SU-DHL-6 (cell line): ENCODE data around the gene SLC25A28.

ENCODE experiments used
- H2AFZ ChIP-seq: fragments of 200-600 bp; sonication (generic); 2 replicates; pipeline ENCODE4 v1.6.1; 2014; ENCODE audit warnings: low read depth, mild to moderate bottlenecking, moderate library complexity, mixed read lengths, antibody characterized with exemption, low read length; ENCODE audit not compliant: severe bottlenecking
- H3F3A ChIP-seq: fragments of 200-600 bp; shearing (Covaris generic); 2 replicates; pipeline ENCODE4 v1.6.0; 2016; ENCODE audit warnings: antibody characterized with exemption, mild to moderate bottlenecking; ENCODE audit not compliant: insufficient read depth
- H3K27ac ChIP-seq: fragments of 200-600 bp; sonication (generic); 2 replicates; pipeline ENCODE4 v1.5.1; 2016; ENCODE audit warnings: low read depth, mild to moderate bottlenecking, low read length, moderate library complexity, mixed read lengths
- H3K27me3 ChIP-seq: fragments of 200-600 bp; sonication (generic), shearing (Covaris generic); 2 replicates; pipeline ENCODE4 v1.6.0; 2014; ENCODE audit warnings: mild to moderate bottlenecking, low read length
- H3K36me3 ChIP-seq: fragments of 200-600 bp; sonication (generic); 2 replicates; pipeline ENCODE4 v1.6.1; 2014; ENCODE audit warnings: mild to moderate bottlenecking, low read length, mixed read lengths
- H3K4me2 ChIP-seq: fragments of 300-600, 200-600 bp; shearing (Covaris generic), sonication (generic); 2 replicates; pipeline ENCODE4 v1.6.0; 2014; ENCODE audit warnings: low read length, low read depth, mild to moderate bottlenecking; ENCODE audit not compliant: poor library complexity, severe bottlenecking
- H3K4me3 ChIP-seq: fragments of 200-600 bp; sonication (generic); 2 replicates; pipeline ENCODE4 v1.5.1; 2014; ENCODE audit warnings: antibody characterized with exemption, low read length, mild to moderate bottlenecking, mixed read lengths; ENCODE audit not compliant: insufficient read depth, poor library complexity, severe bottlenecking
- H3K79me2 ChIP-seq: fragments of 200-600 bp; sonication (generic); 2 replicates; pipeline ENCODE4 v1.6.1; 2014; ENCODE audit warnings: mild to moderate bottlenecking, low read length, moderate library complexity; ENCODE audit not compliant: insufficient read depth
- H3K9ac ChIP-seq: fragments of 200-600 bp; sonication (generic); 2 replicates; pipeline ENCODE4 v1.7.0; 2014; ENCODE audit warnings: mild to moderate bottlenecking, low read length
- H3K9me2 ChIP-seq: fragments of 200-600 bp; sonication (generic); replicated peaks from 2 replicates; pipeline ENCODE4 v1.6.1; 2014; ENCODE audit warnings: low read length; ENCODE audit not compliant: insufficient read depth
- H3K9me3 ChIP-seq: fragments of 200-600 bp; sonication (generic); 2 replicates; pipeline ENCODE4 v1.6.1; 2014; ENCODE audit warnings: low read length, mixed read lengths; ENCODE audit not compliant: insufficient read depth
- H4K20me1 ChIP-seq: fragments of 200-600 bp; sonication (generic); 2 replicates; pipeline ENCODE4 v1.6.1; 2014; ENCODE audit warnings: low read depth, mild to moderate bottlenecking, antibody characterized with exemption, low read length, moderate library complexity, mixed read lengths
- CTCF ChIP-seq: fragments of 200-600 bp; sonication (generic); IDR thresholded peaks from one replicate; pipeline ENCODE4 v1.5.1; 2017; ENCODE audit warnings: antibody characterized with exemption, mild to moderate bottlenecking, low read length, moderate library complexity; ENCODE audit not compliant: insufficient read depth, poor library complexity, severe bottlenecking
- EZH2phosphoT487 ChIP-seq: fragments of 200-600 bp; sonication (generic), shearing (Covaris generic); conservative IDR thresholded peaks from 2 replicates; pipeline ENCODE4 v1.6.1; 2018; ENCODE audit warnings: mild to moderate bottlenecking, antibody characterized with exemption, low read length, moderate library complexity, mixed read lengths

Gene SLC25A28

DNA sequence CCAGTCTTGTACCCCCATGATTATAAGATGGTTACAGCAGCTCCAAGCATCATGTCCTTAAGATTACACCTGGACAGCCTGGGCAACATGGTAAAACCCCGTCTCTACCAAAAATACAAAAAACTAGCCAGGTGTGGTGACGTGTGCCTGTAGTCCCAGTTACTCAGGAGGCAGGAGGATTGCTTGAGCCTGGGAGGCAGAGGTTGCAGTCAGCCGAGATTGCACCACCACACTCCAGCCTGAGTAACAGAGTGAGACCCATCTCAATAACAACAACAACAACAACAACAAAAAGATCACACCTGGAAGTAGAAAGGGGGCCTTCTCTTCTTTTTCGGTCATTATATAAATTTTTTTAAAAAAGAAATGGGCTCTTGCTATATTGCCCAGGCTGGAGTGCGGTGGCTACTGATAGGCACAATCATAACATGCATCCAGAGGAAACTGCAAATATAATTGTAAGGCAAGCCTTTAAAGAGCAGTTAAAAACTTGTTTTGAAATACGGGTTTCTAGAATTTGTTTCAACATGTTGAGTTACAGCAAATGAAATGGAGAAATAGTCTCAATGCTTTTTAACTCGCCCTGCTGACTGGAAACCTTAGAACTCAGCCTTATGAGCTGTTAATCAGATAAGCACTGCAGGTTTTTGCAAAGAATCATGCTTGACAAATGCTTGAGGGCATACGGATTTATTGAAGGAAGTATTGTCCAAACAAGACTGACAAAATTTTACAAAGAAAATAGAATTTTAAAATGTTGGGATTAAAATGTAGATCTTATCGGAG lies 34.3 kb upstream of the SLC25A28 start:
- H3K27ac ChIP-seq = no peak overlapping the region
- H3K79me2 ChIP-seq = no peaks in the 10 kb centered on the region
- H3K4me3 ChIP-seq = no peak overlapping the region
- no peaks in the 10 kb centered on the region for H3K9me3 ChIP-seq
- TF ChIP-seq EZH2phosphoT487 (no peak), CTCF (no peak)
- no peaks in the 10 kb centered on the region for H4K20me1 ChIP-seq
- H3F3A ChIP-seq = no peaks in the 10 kb centered on the region
- H3K4me2 ChIP-seq = no peak overlapping the region
- no peaks in the 10 kb centered on the region for H3K9me2 ChIP-seq
- H2AFZ ChIP-seq = no peak overlapping the region
- H3K36me3 ChIP-seq = no peaks in the 10 kb centered on the region
- H3K9ac ChIP-seq = no peak overlapping the region
- H3K27me3 ChIP-seq = no peaks in the 10 kb centered on the region

GRCh38 chr10:99652800-99653390 lies 32.7 kb upstream of the SLC25A28 start:
- Histone ChIP-seq H3K4me2 (no peak overlapping the region), H3K27ac (no peak overlapping the region), H3K79me2 (no peaks in the 10 kb centered on the region), H3K36me3 (no peaks in the 10 kb centered on the region), H3F3A (no peaks in the 10 kb centered on the region), H3K4me3 (no peak overlapping the region), H2AFZ (no peak overlapping the region), H3K9ac (no peak overlapping the region), H3K9me3 (no peaks in the 10 kb centered on the region), H3K9me2 (no peaks in the 10 kb centered on the region), H3K27me3 (no peaks in the 10 kb centered on the region), H4K20me1 (no peaks in the 10 kb centered on the region)
- TF ChIP-seq CTCF = no peak
- no peak for TF ChIP-seq EZH2phosphoT487

DNA sequence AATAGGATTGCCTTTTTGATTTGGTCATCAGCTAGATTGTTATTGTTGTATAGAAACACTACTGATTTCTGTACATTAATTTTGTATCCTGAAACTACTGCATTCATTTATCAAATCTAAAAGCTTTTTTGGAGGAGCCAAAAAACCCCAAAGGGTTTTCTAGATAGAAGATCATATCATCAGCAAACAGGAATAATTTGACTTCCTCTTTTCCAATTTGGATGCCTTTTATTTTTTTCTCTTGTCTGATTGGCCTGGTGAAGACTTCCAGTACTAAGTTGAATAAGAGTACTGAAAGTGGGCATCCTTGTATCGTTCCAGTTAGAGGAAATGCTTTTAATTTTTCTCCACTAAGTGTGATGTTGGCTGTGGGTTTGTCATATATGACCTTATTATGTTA lies 28.5 kb upstream of the SLC25A28 start:
- Histone ChIP-seq H3K4me3 (no peak overlapping the region), H3K27me3 (no peaks in the 10 kb centered on the region), H3K27ac (no peak overlapping the region), H4K20me1 (no peaks in the 10 kb centered on the region), H3K36me3 (no peaks in the 10 kb centered on the region), H3K9ac (no peak overlapping the region), H3F3A (no peaks in the 10 kb centered on the region), H3K9me3 (no peaks in the 10 kb centered on the region), H3K9me2 (no peaks in the 10 kb centered on the region), H2AFZ (no peak overlapping the region), H3K4me2 (no peak overlapping the region), H3K79me2 (no peaks in the 10 kb centered on the region)
- TF ChIP-seq CTCF (no peak), EZH2phosphoT487 (no peak)
